SJCRH30 (cell line): ENCODE results near the gene RNF212. TPM values are rescaled to one million over a fixed set of nuclear protein-coding genes. Genes with fewer than 3 reads are reported as not detected.

Experiments used
- DNase-seq, 2 experiments: peaks; one replicate each; pipeline ENCODE4 v3.0.0-alpha.2; 2015 to 2020
- H3K27ac ChIP-seq: fragments of 250-450 bp; sonication (Bioruptor Pico); 2 replicates; pipeline ENCODE4 v1.5.1; 2020; ENCODE audit warnings: mild to moderate bottlenecking, moderate library complexity
- H3K27me3 ChIP-seq: fragments of 250-450 bp; sonication (Bioruptor Pico); 2 replicates; pipeline ENCODE4 v1.5.1; 2020; ENCODE audit warnings: mild to moderate bottlenecking, moderate library complexity
- H3K36me3 ChIP-seq: fragments of 250-450 bp; sonication (Bioruptor Pico); 2 replicates; pipeline ENCODE4 v1.5.1; 2020; ENCODE audit warnings: mild to moderate bottlenecking, moderate library complexity
- H3K4me1 ChIP-seq: fragments of 250-450 bp; sonication (Bioruptor Pico); 2 replicates; pipeline ENCODE4 v1.5.1; 2020; ENCODE audit warnings: mild to moderate bottlenecking, moderate library complexity
- H3K4me3 ChIP-seq: fragments of 250-450 bp; sonication (Bioruptor Pico); 2 replicates; pipeline ENCODE4 v1.5.1; 2020; ENCODE audit warnings: mild to moderate bottlenecking, moderate library complexity
- H3K9me3 ChIP-seq: fragments of 250-450 bp; sonication (Bioruptor Pico); replicated peaks from 2 replicates; pipeline ENCODE4 v1.5.1; 2020; ENCODE audit warnings: mild to moderate bottlenecking, moderate library complexity
- total RNA-seq: library from RNA; depleted of rRNA; stranded (reverse); fragments of >200 nt; shearing (Covaris generic); gene quantifications from 2 replicates; pipeline ENCODE4 v1.2.3, GENCODE V29; 2014

Gene RNF212
- total RNA-seq, 1 experiment from 2014 or later, result not detected

GRCh38 chr4:1075809-1076699, 37.3 kb downstream of the RNF212 start:
- Histone ChIP-seq H3K9me3 (0 out of 2 replicates have a peak, but pooled peaks cover 2% of the 10 kb centered on the region), H3K4me1 (peaks cover 4% of the 10 kb centered on the region), H3K27me3 (no peaks in the 10 kb centered on the region), H3K36me3 (no peaks in the 10 kb centered on the region), H3K27ac (no peak overlapping the region), H3K4me3 (no peak overlapping the region)
- no peak for DNase-seq

GRCh38 chr4:1075225-1075624, 38.1 kb downstream of the RNF212 start:
- H3K27me3 ChIP-seq, result no peaks in the 10 kb centered on the region
- no peaks in the 10 kb centered on the region for H3K36me3 ChIP-seq
- peak; percentile 51 to 66 for DNase-seq
- no peak overlapping the region for H3K27ac ChIP-seq
- H3K4me1 ChIP-seq, result peaks cover 4% of the 10 kb centered on the region
- H3K9me3 ChIP-seq, result 0 out of 2 replicates have a peak, but pooled peaks cover 2% of the 10 kb centered on the region
- H3K4me3 ChIP-seq, result no peak overlapping the region

- DNase-seq, result no peak
Measured at GRCh38 chr4:1074077-1074476, 39.3 kb downstream of the RNF212 start.

GRCh38 chr4:1072830-1073446, 40.4 kb downstream of the RNF212 start:
- no peak overlapping the region for H3K27ac ChIP-seq
- peaks cover 4% of the 10 kb centered on the region for H3K4me1 ChIP-seq
- H3K4me3 ChIP-seq, result no peak overlapping the region
- H3K36me3 ChIP-seq, result no peaks in the 10 kb centered on the region
- no peaks in the 10 kb centered on the region for H3K27me3 ChIP-seq
- peak; percentile 35 to 66 for DNase-seq
- 0 out of 2 replicates have a peak, but pooled peaks cover 2% of the 10 kb centered on the region for H3K9me3 ChIP-seq

More at GRCh38 chr4:1074077-1074476, 39.3 kb downstream of the RNF212 start:
- H3K4me3 ChIP-seq, result no peak overlapping the region
- 0 out of 2 replicates have a peak, but pooled peaks cover 2% of the 10 kb centered on the region for H3K9me3 ChIP-seq
- H3K27me3 ChIP-seq, result no peaks in the 10 kb centered on the region
- H3K4me1 ChIP-seq, result peaks cover 4% of the 10 kb centered on the region
- H3K36me3 ChIP-seq, result no peaks in the 10 kb centered on the region
- no peak overlapping the region for H3K27ac ChIP-seq

- Histone ChIP-seq H3K4me3 (no peak overlapping the region), H3K36me3 (no peaks in the 10 kb centered on the region), H3K27ac (no peak overlapping the region), H3K27me3 (no peaks in the 10 kb centered on the region), H3K4me1 (no peaks in the 10 kb centered on the region), H3K9me3 (0 out of 2 replicates have a peak, but pooled peaks cover 2% of the 10 kb centered on the region)
- no peak for DNase-seq
Measured at GRCh38 chr4:1069394-1069793, 44.0 kb downstream of the RNF212 start.

GRCh38 chr4:1065732-1066131, 47.6 kb downstream of the RNF212 start:
- no peak for DNase-seq
- H3K27ac ChIP-seq, result no peak overlapping the region
- H3K4me3 ChIP-seq, result no peak overlapping the region
- peaks cover 13% of the 10 kb centered on the region for H3K4me1 ChIP-seq
- no peaks in the 10 kb centered on the region for H3K9me3 ChIP-seq
- H3K27me3 ChIP-seq, result no peaks in the 10 kb centered on the region
- H3K36me3 ChIP-seq, result no peaks in the 10 kb centered on the region

GRCh38 chr4:1062419-1062818, 50.9 kb downstream of the RNF212 start:
- no peak for DNase-seq
- Histone ChIP-seq H3K27ac (no peak overlapping the region), H3K27me3 (peaks cover 10% of the 10 kb centered on the region), H3K4me3 (no peak overlapping the region), H3K9me3 (no peaks in the 10 kb centered on the region), H3K36me3 (no peaks in the 10 kb centered on the region), H3K4me1 (peaks cover 15% of the 10 kb centered on the region)

GRCh38 chr4:1061760-1062159, 51.6 kb downstream of the RNF212 start:
- DNase-seq, result peak in 1 of 2 experiments; percentile 51
- peak overlapping the region; percentile 13; the same call in 1 of the 2 replicates for H3K27ac ChIP-seq
- no peaks in the 10 kb centered on the region for H3K36me3 ChIP-seq
- peaks cover 13% of the 10 kb centered on the region for H3K27me3 ChIP-seq
- H3K4me1 ChIP-seq, result peaks cover 15% of the 10 kb centered on the region
- H3K4me3 ChIP-seq, result peak overlapping the region; percentile 22
- H3K9me3 ChIP-seq, result no peaks in the 10 kb centered on the region

GRCh38 chr4:1061056-1061700, 52.2 kb downstream of the RNF212 start:
- H3K27me3 ChIP-seq, result peaks cover 19% of the 10 kb centered on the region

GRCh38 chr4:1060621-1061020, 52.7 kb downstream of the RNF212 start:
- Histone ChIP-seq H3K36me3 (no peaks in the 10 kb centered on the region), H3K27ac (no peak overlapping the region), H3K4me3 (no peak overlapping the region), H3K9me3 (no peaks in the 10 kb centered on the region), H3K4me1 (peaks cover 15% of the 10 kb centered on the region), H3K27me3 (peaks cover 25% of the 10 kb centered on the region)
- no peak for DNase-seq

More at GRCh38 chr4:1061056-1061700, 52.2 kb downstream of the RNF212 start:
- peak; percentile 53 to 66 for DNase-seq
- peak overlapping the region; percentile 22 for H3K4me3 ChIP-seq
- peak overlapping the region; percentile 13; the same call in 1 of the 2 replicates for H3K27ac ChIP-seq
- H3K4me1 ChIP-seq, result peaks cover 15% of the 10 kb centered on the region
- H3K36me3 ChIP-seq, result no peaks in the 10 kb centered on the region
- H3K9me3 ChIP-seq, result no peaks in the 10 kb centered on the region

GRCh38 chr4:1060121-1060520, 53.2 kb downstream of the RNF212 start:
- no peak overlapping the region for H3K4me3 ChIP-seq
- H3K4me1 ChIP-seq, result peaks cover 15% of the 10 kb centered on the region
- H3K27ac ChIP-seq, result no peak overlapping the region
- H3K36me3 ChIP-seq, result no peaks in the 10 kb centered on the region
- peaks cover 28% of the 10 kb centered on the region for H3K27me3 ChIP-seq
- no peaks in the 10 kb centered on the region for H3K9me3 ChIP-seq
- no peak for DNase-seq

- peaks cover 15% of the 10 kb centered on the region for H3K4me1 ChIP-seq
- peaks cover 28% of the 10 kb centered on the region for H3K27me3 ChIP-seq
Measured at GRCh38 chr4:1058997-1059665, 54.2 kb downstream of the RNF212 start.

GRCh38 chr4:1058198-1058996, 55.0 kb downstream of the RNF212 start:
- peaks cover 28% of the 10 kb centered on the region for H3K27me3 ChIP-seq
- peaks cover 15% of the 10 kb centered on the region for H3K4me1 ChIP-seq
- H3K4me3 ChIP-seq, result no peak overlapping the region
- H3K27ac ChIP-seq, result no peak overlapping the region
- H3K9me3 ChIP-seq, result no peaks in the 10 kb centered on the region
- no peaks in the 10 kb centered on the region for H3K36me3 ChIP-seq
- DNase-seq, result no peak

More at GRCh38 chr4:1058997-1059665, 54.2 kb downstream of the RNF212 start:
- Histone ChIP-seq H3K27ac (no peak overlapping the region), H3K36me3 (no peaks in the 10 kb centered on the region), H3K4me3 (no peak overlapping the region), H3K9me3 (no peaks in the 10 kb centered on the region)
- no peak for DNase-seq

- Histone ChIP-seq H3K36me3 (no peaks in the 10 kb centered on the region), H3K4me3 (no peak overlapping the region), H3K27me3 (peaks cover 38% of the 10 kb centered on the region), H3K4me1 (peaks cover 15% of the 10 kb centered on the region), H3K9me3 (no peaks in the 10 kb centered on the region), H3K27ac (no peak overlapping the region)
- peak; percentile 58 to 67 for DNase-seq
Measured at GRCh38 chr4:1057403-1057745, 56.0 kb downstream of the RNF212 start.
